ENCODE measurements around the gene TMEM14C. TPM values are rescaled to one million over a fixed set of nuclear protein-coding genes. Genes with fewer than 3 reads are reported as not detected.

Gene TMEM14C
- total RNA-seq, 4 donors from 2014 or later = 93.2 to 130 (median 117) TPM

GRCh38 chr6:10687582-10687981 lies 35.3 kb upstream of the TMEM14C start:
- H3K27me3 ChIP-seq = peaks cover 0 to 12% (median 0%) of the 10 kb centered on the region in 3 donors
- intact Hi-C loops (cut with DNase I; ENCODE audit: low total_unique reads) (no loop called here), in situ Hi-C loops (cut with MboI; ENCODE audit: low sequenced_read_pairs in 4 of 4) (no loop called here)
- no peak for ATAC-seq
- no peak overlapping the region for H3K27ac ChIP-seq
- H3K36me3 ChIP-seq = no peaks in the 10 kb centered on the region
- no peaks in the 10 kb centered on the region for H3K4me1 ChIP-seq
- no peak overlapping the region for H3K4me3 ChIP-seq
- no peak for TF ChIP-seq CTCF (IDR thresholded peaks at IDR 0.05 in 4 of 5, conservative IDR thresholded peaks at IDR 0.05 in 1 of 5)
- no peak for TF ChIP-seq POLR2A (IDR thresholded peaks at IDR 0.05)
- no peak for DNase-seq
- H3K9me3 ChIP-seq = no peaks in the 10 kb centered on the region

GRCh38 chr6:10690651-10691445 lies 32.0 kb upstream of the TMEM14C start:
- DNase-seq (no peak), ATAC-seq (no peak)
- TF ChIP-seq CTCF (IDR thresholded peaks at IDR 0.05 in 4 of 5, conservative IDR thresholded peaks at IDR 0.05 in 1 of 5) (no peak), POLR2A (IDR thresholded peaks at IDR 0.05) (no peak)
- Histone ChIP-seq H3K4me3 (no peak overlapping the region), H3K27ac (no peak overlapping the region), H3K4me1 (peaks cover 17 to 18% of the 10 kb centered on the region in 2 donors), H3K36me3 (no peaks in the 10 kb centered on the region), H3K9me3 (no peaks in the 10 kb centered on the region), H3K27me3 (no peaks in the 10 kb centered on the region)
- intact Hi-C loops (cut with DNase I; ENCODE audit: low total_unique reads) = loop anchor here (5.0 kb wide), 1 partner anchor 111 kb away; no protein-coding TSS in a partner anchor
- in situ Hi-C loops (cut with MboI; ENCODE audit: low sequenced_read_pairs in 4 of 4) = loop anchor here in 1 of 4 donors (10.0 kb wide), 1 partner anchor 54 kb away; the partner anchor contains the start of gene TMEM14B

GRCh38 chr6:10692965-10693538 lies 29.8 kb upstream of the TMEM14C start:
- H3K4me3 ChIP-seq = peak overlapping the region in 3 of 4 donors; percentile 71 to 96 (median 95)
- DNase-seq = no peak
- no peak for TF ChIP-seq CTCF (IDR thresholded peaks at IDR 0.05 in 4 of 5, conservative IDR thresholded peaks at IDR 0.05 in 1 of 5)
- no peak for TF ChIP-seq POLR2A (IDR thresholded peaks at IDR 0.05)
- in situ Hi-C loops (cut with MboI; ENCODE audit: low sequenced_read_pairs in 4 of 4) = loop anchor here in 1 of 4 donors (10.0 kb wide), 1 partner anchor 52 kb away; the partner anchor contains the start of gene TMEM14B
- no peak overlapping the region for H3K27ac ChIP-seq
- intact Hi-C loops (cut with DNase I; ENCODE audit: low total_unique reads) = loop anchor here (5.0 kb wide), 1 partner anchor 109 kb away; no protein-coding TSS in a partner anchor
- H3K4me1 ChIP-seq = peaks cover 26 to 30% of the 10 kb centered on the region in 2 donors
- H3K9me3 ChIP-seq = no peaks in the 10 kb centered on the region
- no peak for ATAC-seq
- H3K36me3 ChIP-seq = peaks cover 0 to 13% of the 10 kb centered on the region in 2 donors
- no peaks in the 10 kb centered on the region for H3K27me3 ChIP-seq

- Histone ChIP-seq H3K27ac (peak within 1 kb of the TSS; percentile 92 to 98 (median 93)), H3K36me3 (peaks cover 0 to 24% of the 10 kb centered on the region in 2 donors), H3K9me3 (no peaks in the 10 kb centered on the region), H3K4me3 (peak within 1 kb of the TSS; percentile 71 to 96 (median 92)), H3K4me1 (peaks cover 26 to 30% of the 10 kb centered on the region in 2 donors), H3K27me3 (no peaks in the 10 kb centered on the region)
- intact Hi-C loops (cut with DNase I; ENCODE audit: low total_unique reads) (loop anchor here (1.0 to 5.0 kb wide), 5 partner anchors 28 to 399 kb away; partner anchors contain the start of genes SMIM13 and TMEM14B), in situ Hi-C loops (cut with MboI; ENCODE audit: low sequenced_read_pairs in 4 of 4) (loop anchor here in 1 of 4 donors (10.0 kb wide), 1 partner anchor 50 kb away; the partner anchor contains the start of gene TMEM14B)
- peak; percentile 99 for ATAC-seq
- peak; percentile 88 to 91 for DNase-seq
- TF ChIP-seq POLR2A (IDR thresholded peaks at IDR 0.05) = peak; percentile 80 to 84
- no peak for TF ChIP-seq CTCF (IDR thresholded peaks at IDR 0.05 in 4 of 5, conservative IDR thresholded peaks at IDR 0.05 in 1 of 5)
Observed at GRCh38 chr6:10694302-10695085, 28.4 kb upstream of the TMEM14C start, which contains the start of the genes C6orf52 and PAK1IP1. C6orf52 (minus strand) TSS chr6:10694616; CDS start chr6:10687550, 7,066 bp downstream. PAK1IP1 (plus strand) TSS chr6:10694972; CDS start chr6:10694986, 14 bp downstream.

Measured in gastrocnemius medialis (tissue), 4 donors.